Measurements from ENCODE around the gene RXYLT1.

- TF ChIP-seq POLR2AphosphoS5 (IDR thresholded peaks at IDR 0.05) (no peak), CTCF (IDR thresholded peaks at IDR 0.05) (no peak), POLR2A (IDR thresholded peaks at IDR 0.05; ENCODE audit: low read depth) (no peak), EP300 (IDR thresholded peaks at IDR 0.05) (no peak)
Observed at GRCh38 chr12:63843254-63843720, 63.6 kb downstream of the RXYLT1 start.

Data from esophagus muscularis mucosa (tissue), 4 donors.